Peyer's patch (tissue), 4 donors: ENCODE data around the gene MRPL12. TPM values are rescaled to one million over a fixed set of nuclear protein-coding genes. Genes with fewer than 3 reads are reported as not detected.

Experiments used
- DNase-seq, 3 donors: peaks; one replicate each; pipeline ENCODE4 v3.0.0-alpha.2; 2017 to 2019
- H3K27ac ChIP-seq, 4 donors: fragments of 200-600 bp; sonication (generic); one replicate each; pipeline ENCODE4 v1.5.1; 2016 to 2019
- H3K27me3 ChIP-seq, 2 donors: fragments of 200-600 bp; sonication (generic); one replicate each; pipeline ENCODE4 v1.5.1; 2019
- H3K36me3 ChIP-seq, 3 donors: fragments of 200-600 bp; sonication (generic); one replicate each; pipeline ENCODE4 v1.5.1; 2016 to 2019
- H3K4me1 ChIP-seq, 4 donors: fragments of 200-600 bp; sonication (generic); one replicate each; pipeline ENCODE4 v1.5.1; 2016 to 2019
- H3K4me3 ChIP-seq, 4 donors: fragments of 200-600 bp; sonication (generic); 1 replicate in 3 of 4; 2 replicates in 1 of 4; pipeline ENCODE4 v1.5.1; 2016 to 2019; ENCODE audit warnings: mild to moderate bottlenecking in 1 of 4
- H3K9me3 ChIP-seq, 4 donors: fragments of 200-600 bp; sonication (generic); one replicate each; pipeline ENCODE4 v1.5.1; 2016 to 2019; ENCODE audit warnings: mild to moderate bottlenecking in 1 of 4
- CTCF ChIP-seq, 6 experiments: fragments of 450-650 bp in 4 of 6; fragments of 200-600 bp in 2 of 6; sonication (generic) in 1 of 6; IDR thresholded peaks; one replicate each; pipeline ENCODE4 v1.5.1; 2017 to 2019; ENCODE audit warnings: antibody characterized with exemption in 6 of 6, mild to moderate bottlenecking in 3 of 6, moderate library complexity in 1 of 6
- POLR2A ChIP-seq, 2 donors: fragments of 450-650 bp; IDR thresholded peaks; one replicate each; pipeline ENCODE4 v1.5.1; 2017; ENCODE audit warnings: antibody characterized with exemption in 2 of 2, mild to moderate bottlenecking in 2 of 2, moderate library complexity in 2 of 2
- total RNA-seq, 4 donors: library from RNA; depleted of rRNA; stranded (reverse); fragments of >200 nt; gene quantifications; one replicate each; pipeline ENCODE4 v1.1.0, GENCODE V29; 2016

MRPL12 gene
- total RNA-seq, 4 donors from 2014 or later, result 65.6 to 99.9 (median 76.4) TPM

- Histone ChIP-seq H3K27me3 (no peaks in the 10 kb centered on the region), H3K4me3 (no peak overlapping the region), H3K4me1 (no peaks in the 10 kb centered on the region), H3K36me3 (peaks cover 0 to 100% (median 0%) of the 10 kb centered on the region in 3 donors), H3K9me3 (no peaks in the 10 kb centered on the region), H3K27ac (no peak overlapping the region)
- no peak for TF ChIP-seq CTCF (IDR thresholded peaks at IDR 0.05)
- no peak for TF ChIP-seq POLR2A (IDR thresholded peaks at IDR 0.05)
- no peak for DNase-seq
These were observed 12.0 kb upstream of the MRPL12 start for GRCh38 chr17:81691196-81691595.

- TF ChIP-seq CTCF (IDR thresholded peaks at IDR 0.05), result no peak
- TF ChIP-seq POLR2A (IDR thresholded peaks at IDR 0.05), result no peak
- Histone ChIP-seq H3K27me3 (no peaks in the 10 kb centered on the region), H3K9me3 (no peaks in the 10 kb centered on the region), H3K36me3 (peaks cover 0 to 100% (median 0%) of the 10 kb centered on the region in 3 donors), H3K4me1 (no peaks in the 10 kb centered on the region), H3K27ac (no peak overlapping the region), H3K4me3 (no peak overlapping the region)
- DNase-seq, result no peak
These were observed 11.6 kb upstream of the MRPL12 start for GRCh38 chr17:81691608-81692007.

- DNase-seq, result no peak
- TF ChIP-seq CTCF (IDR thresholded peaks at IDR 0.05), result no peak
- no peak for TF ChIP-seq POLR2A (IDR thresholded peaks at IDR 0.05)
- Histone ChIP-seq H3K36me3 (peaks cover 0 to 100% (median 0%) of the 10 kb centered on the region in 3 donors), H3K4me1 (no peaks in the 10 kb centered on the region), H3K27ac (no peak overlapping the region), H3K27me3 (no peaks in the 10 kb centered on the region), H3K4me3 (no peak overlapping the region), H3K9me3 (no peaks in the 10 kb centered on the region)
These were observed 9.5 kb upstream of the MRPL12 start for GRCh38 chr17:81693509-81694210.

GRCh38 chr17:81694810-81695209 is 8.4 kb upstream of the MRPL12 start:
- Histone ChIP-seq H3K27me3 (no peaks in the 10 kb centered on the region), H3K9me3 (no peaks in the 10 kb centered on the region), H3K4me3 (no peak overlapping the region), H3K4me1 (no peaks in the 10 kb centered on the region), H3K36me3 (peaks cover 0 to 97% (median 0%) of the 10 kb centered on the region in 3 donors), H3K27ac (no peak overlapping the region)
- DNase-seq, result no peak
- no peak for TF ChIP-seq CTCF (IDR thresholded peaks at IDR 0.05)
- TF ChIP-seq POLR2A (IDR thresholded peaks at IDR 0.05), result no peak

- peaks cover 0 to 95% (median 0%) of the 10 kb centered on the region in 3 donors for H3K36me3 ChIP-seq
- no peak overlapping the region for H3K4me3 ChIP-seq
- H3K27me3 ChIP-seq, result no peaks in the 10 kb centered on the region
- no peak overlapping the region for H3K27ac ChIP-seq
- no peak for DNase-seq
- no peaks in the 10 kb centered on the region for H3K9me3 ChIP-seq
- TF ChIP-seq POLR2A (IDR thresholded peaks at IDR 0.05), result no peak
- TF ChIP-seq CTCF (IDR thresholded peaks at IDR 0.05), result no peak
- H3K4me1 ChIP-seq, result no peaks in the 10 kb centered on the region
These were observed 8.0 kb upstream of the MRPL12 start for GRCh38 chr17:81695211-81695610.
